Measurements from ENCODE around the gene MAP3K9.
"Not testable (repeated sequence)": the region's sequence is repeated elsewhere in the genome, so short reads cannot be mapped to it uniquely, and the experiment has no call there.

MAP3K9 gene

DNA sequence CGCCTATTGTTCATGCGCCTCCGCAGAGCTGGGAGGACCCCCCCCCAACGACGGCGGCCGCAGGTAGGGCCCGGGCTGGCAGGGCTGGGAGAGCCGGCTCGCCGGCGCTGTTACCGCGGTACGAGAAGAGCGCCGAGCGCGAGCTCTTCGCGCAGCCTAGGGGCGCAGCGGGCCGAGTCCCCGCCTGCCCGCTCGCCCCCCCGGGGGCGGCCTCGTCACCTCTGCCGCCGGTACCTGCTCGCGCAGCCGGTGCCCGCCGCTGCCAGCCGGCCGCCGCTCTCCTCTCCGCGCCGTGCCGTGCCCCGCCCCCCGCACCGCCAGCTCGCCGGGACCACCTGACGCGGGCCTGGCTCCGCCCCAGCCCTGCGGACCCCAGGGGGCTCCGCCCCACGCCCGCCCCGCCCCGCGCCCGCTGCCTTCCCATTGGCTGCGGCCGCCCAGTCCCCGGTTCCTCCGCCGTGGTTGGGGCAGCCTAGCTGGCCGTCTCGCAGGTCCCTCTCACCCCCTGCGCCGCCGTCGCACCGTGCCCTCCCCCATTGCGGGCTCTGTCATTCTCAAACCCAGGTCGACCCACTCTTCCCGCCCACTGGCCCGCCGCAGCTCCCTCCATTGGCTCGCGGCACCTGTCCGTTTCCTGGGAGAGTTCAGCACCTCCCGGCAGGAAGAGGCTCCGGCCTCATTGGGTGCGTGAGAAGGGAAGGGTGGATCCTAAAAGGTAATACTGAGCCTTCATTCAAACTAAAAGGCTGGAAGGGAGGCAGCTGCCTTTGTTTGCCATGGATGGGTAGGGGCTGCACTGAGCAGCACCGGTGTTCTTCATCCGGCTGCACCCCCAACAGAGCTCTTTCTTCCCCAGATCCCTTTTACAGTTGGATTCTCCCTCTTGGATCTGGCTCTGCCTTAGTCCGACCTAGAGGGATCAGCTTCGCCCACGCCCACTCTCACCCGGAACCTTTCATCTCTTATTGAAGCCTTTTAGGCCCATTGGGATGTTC, at the start of gene MAP3K9:
Gene MAP3K9 (minus strand): TSS at position 289 of the 995 bp plus-strand sequence. CDS start 342 bp downstream, outside the sequence.
- DNase-seq = peak; percentile 92

- DNase-seq = no peak
These were observed 49.3 kb upstream of the MAP3K9 start for GRCh38 chr14:70858641-70859040.

- DNase-seq = no peak
These were observed 48.2 kb upstream of the MAP3K9 start for GRCh38 chr14:70857496-70857890.

DNA sequence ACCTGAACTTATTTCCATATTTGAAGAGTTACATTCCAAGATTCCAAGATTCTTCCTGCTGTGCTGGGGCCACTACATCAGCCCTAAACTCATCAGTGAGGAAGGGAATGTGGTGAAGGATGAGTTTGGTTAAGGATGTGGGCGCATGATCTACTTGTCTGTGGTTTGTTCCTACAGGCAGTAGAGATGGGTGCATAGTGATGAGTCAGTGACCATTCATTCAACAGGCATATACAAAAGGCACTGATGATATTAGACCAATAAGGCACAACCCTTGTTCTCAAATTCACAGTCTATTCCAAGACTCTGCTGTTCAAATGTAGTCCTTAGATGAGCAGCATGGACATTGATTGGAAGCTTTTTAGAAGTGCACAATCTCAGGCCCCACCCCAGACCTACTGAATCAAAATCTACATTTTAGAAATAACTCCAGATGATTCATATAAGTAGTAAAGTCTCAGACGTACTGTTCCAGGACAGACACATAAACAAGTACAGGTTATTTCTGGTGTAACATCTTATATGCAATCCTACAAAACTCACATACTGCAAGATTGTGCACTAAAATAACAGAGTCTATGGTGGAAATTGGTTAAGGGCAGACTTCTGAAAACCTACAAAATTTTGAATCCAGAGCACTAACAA, 47.7 kb upstream of the MAP3K9 start:
- DNase-seq = no peak

DNA sequence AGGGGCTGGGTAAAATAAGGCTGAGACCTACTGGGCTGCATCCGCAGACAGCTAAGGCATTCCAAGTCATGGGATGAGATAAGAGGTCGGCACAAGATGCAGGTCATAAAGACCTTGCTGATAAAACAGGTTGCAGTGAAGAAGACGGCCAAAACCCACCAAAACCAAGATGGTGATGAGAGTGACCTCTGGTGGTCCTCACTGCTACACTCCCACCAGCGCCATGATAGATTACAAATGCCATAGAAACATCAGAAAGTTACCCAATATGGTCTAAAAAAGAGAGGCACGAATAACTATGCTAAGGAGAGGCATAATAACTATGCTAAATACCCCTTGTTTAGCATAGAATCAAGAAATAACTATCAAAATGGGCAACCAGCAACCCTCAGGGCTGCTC, 46.2 kb upstream of the MAP3K9 start:
- no peak for DNase-seq

DNA sequence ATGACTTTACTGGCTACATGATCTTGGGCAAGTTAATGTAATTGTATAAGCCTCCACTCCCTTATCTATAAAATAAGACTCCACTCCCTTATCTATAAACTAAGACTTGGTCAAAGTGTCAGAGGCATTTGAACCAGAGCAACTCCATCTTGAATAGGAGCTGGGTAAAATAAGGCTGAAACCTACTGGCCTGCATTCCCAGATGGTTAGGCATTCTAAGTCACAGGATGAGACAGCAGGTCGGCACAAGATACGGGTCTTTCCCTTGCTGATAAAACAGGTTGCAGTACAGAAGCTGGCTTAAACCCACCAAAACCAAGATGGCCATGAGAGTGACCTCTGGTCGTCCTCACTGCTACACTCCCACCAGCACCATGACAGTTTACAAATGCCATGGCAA, 44.3 kb upstream of the MAP3K9 start:
- not testable (repeated sequence) for DNase-seq

GRCh38 chr14:70847406-70848090, 38.2 kb upstream of the MAP3K9 start:
- DNase-seq = no peak

GRCh38 chr14:70845601-70846000, 36.3 kb upstream of the MAP3K9 start:
- no peak for DNase-seq

GRCh38 chr14:70842851-70843462, 33.6 kb upstream of the MAP3K9 start:
- no peak for DNase-seq

GRCh38 chr14:70838076-70838475, 28.8 kb upstream of the MAP3K9 start:
- no peak for DNase-seq

DNA sequence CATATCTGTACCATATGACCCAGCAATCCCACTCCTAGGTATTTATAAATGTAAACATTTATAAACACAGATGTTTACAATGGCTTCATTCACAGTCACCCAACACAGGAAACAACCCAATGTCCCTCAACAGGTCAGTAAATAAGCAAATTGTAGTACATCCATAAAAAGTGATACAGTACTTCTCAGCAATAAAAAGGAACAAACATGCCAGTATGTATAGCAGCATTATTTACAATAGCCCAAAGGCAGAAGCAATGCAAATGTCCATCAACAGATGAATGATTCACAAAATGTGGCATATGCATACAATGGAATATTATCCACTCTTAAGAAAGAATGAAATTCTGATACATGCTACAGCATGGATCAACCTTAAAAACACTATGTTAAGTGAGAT, 27.6 kb upstream of the MAP3K9 start:
- no peak for DNase-seq

- DNase-seq = no peak
These were observed 24.6 kb upstream of the MAP3K9 start for GRCh38 chr14:70833884-70834283.

GRCh38 chr14:70832561-70833305, 23.4 kb upstream of the MAP3K9 start:
- no peak for DNase-seq

DNA sequence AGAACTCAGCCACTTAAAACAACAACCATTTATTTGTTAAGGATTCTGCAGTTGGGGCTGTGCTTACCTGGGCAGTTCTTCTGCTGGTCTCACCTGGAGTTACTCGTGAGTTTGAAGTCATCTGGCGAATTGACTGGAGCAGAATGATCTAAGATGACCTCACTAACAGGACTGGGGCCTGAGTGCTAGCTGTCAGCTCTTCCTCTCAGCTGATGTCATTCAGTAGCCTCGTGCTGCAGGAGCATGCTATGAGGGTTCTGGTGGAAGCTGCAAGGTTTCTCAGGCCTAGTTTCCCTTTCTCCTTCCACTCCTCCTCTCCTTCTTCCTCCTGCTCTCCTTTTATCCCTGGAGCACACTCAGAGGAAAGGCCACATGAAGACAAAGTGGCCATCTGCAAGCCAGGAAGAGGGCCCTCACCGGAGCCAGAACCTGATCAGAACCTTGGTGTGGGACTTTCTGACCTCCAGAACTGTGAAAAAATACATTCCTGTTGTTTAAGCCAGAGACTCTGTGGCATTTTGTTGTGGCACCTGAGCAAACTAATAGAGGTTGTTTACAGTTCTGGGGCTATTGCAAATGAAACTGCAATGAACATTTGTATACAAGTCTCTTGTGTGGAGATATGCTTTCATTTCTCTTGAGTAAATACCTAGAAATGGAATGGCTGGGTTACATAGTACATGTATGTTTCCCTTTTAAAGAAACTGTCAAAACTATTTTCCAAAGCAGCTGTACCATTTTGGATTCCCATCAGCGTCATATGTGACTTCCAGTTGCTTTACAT, 21.9 kb upstream of the MAP3K9 start:
- DNase-seq = no peak

GRCh38 chr14:70828188-70828587, 18.9 kb upstream of the MAP3K9 start:
- DNase-seq = no peak

DNA sequence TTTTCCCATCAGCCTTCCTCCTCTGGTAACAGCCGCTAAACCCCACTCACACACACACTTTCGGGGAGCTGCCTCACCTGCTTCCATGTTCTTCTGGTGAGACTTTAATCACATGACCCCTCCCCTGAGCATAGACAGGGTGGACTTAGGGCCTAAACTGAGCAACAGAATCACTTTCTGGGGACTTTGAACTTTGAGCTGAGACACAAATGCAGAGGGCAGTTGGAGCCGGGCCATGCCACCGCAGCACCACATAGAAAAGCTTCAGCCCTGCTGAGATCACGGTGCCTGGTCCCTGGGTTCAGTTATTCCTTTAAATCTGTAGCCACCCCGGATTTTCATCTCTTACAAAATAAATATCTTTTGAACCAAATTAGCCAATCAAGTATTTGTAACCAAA, 18.4 kb upstream of the MAP3K9 start:
- DNase-seq = no peak

DNA sequence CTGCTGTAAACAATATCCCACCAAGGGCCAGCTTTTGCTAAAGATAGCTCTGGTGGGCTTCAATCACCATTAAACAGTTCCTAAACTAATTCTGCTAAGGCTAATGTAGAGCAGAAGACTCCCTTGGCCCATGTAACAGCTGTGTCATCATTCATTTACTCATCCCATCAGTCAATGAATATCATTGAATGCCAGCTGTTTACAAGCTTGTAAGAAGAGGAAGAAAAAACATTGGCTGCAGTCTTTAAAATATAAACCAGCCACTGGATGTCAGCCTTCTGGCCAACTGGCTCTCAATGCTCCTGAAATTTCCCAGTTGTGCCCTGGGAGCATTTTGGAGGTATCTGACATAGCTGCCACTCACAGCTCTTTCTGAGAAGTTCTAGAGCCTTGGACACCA, 18.0 kb upstream of the MAP3K9 start:
- DNase-seq = no peak

- DNase-seq = no peak
These were observed 14.0 kb upstream of the MAP3K9 start for GRCh38 chr14:70823281-70823680.

DNA sequence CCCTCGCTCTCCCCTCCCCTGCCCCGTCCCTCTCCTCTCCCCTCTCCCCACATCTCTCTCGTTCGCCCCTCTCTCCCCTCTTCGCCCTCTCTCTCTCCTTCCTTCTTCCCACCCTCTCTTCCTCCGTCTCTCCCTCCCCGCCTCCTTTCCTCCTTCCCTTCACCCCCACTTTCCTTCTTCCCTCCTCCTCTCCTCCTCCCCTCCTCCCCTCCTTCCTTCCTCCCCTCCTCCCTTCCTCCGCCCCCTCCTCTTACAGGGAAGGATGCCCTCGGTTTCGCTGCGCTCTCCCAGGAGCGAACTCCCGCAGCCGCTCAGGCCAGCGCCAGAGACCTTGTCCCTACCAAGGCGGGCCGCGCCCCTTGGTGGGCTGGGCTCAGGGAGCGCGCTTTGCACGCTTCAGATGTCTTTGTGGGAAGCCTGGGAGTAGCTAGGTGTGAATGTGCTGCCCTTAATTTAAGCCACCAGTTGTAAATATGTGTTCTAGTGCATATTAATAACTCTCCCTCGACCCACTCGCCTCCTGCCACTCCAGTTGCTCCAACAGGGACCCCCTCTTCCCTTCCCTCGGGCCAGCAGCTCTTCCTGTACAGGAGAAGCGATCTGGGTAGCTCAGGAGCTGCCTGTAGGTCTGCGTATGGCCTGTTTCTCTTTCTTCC, 13.3 kb upstream of the MAP3K9 start:
- no peak for DNase-seq

DNA sequence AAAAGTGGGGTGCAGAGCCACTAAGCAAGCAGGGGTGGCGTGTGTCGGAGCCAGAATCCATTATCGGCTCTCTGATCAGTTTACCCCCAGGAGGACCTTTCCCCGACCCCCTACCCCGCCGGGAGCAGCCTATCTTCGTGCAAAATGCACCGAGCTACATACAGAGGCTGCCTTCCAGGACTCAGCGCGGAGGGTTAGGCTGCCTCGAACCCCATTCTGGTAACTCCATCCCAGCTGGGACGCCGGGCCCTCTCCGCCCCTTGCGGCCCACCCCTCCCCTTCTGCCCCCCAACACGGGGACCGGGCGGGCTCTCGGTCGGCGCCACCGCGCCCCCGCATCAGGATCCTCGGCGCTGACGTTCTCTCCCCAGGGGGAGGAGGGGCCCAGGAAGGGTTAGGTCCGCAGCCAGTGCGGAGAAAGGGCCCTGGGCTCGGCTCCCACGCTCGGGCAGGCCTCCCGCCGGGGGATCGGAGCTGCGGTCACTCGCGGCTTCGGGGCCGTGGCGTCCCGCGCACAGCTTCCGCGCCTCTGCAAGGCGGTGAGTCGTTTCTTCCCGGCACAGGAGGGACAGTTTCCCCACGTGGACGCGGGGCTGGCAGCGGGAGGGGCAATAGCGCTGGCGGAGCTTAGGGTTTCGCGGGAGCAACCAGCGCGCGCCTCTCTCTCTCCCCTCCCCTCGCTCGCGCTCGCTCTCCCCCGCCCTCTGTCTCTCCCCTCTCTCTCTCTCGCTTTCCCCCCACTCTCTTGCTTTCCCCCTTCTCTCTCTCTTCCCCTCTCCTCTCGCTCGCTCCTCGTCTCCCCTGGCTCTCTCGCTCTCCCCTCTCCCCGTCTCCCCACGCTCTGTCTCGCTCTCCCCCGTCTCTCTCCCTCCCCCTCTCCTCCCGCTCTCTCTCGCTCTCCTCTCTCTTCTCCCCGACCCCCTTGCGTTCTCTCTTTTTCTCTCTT, 12.5 kb upstream of the MAP3K9 start:
- peak; percentile 52 for DNase-seq
